Choroid plexus epithelial cell (primary cell): ENCODE results near the gene KLHL24.
A peak's percentile ranks its signal among the peaks of the same experiment; 100 is the strongest.
"Not testable (repeated sequence)": the region's sequence is repeated elsewhere in the genome, so short reads cannot be mapped to it uniquely, and the experiment has no call there.

Experiments
- DNase-seq: peaks from one replicate; pipeline ENCODE4 v3.0.0-alpha.2; 2010; ENCODE audit warnings: low read depth
- H3K4me3 ChIP-seq: 2 replicates; pipeline ENCODE4 v1.5.1; 2011; ENCODE audit warnings: low read depth, mild to moderate bottlenecking, control low read depth, low read length, moderate library complexity
- CTCF ChIP-seq: conservative IDR thresholded peaks from 2 replicates; pipeline ENCODE4 v1.5.1; 2011; ENCODE audit warnings: low read depth, mild to moderate bottlenecking, control low read depth, inconsistent platforms, low read length, moderate library complexity

The KLHL24 gene

GRCh38 chr3:183637106-183637486 lies 1.7 kb downstream of the KLHL24 start:
- no peak for TF ChIP-seq CTCF
- DNase-seq: no peak
- H3K4me3 ChIP-seq: peak overlapping the region; percentile 96

- not testable (repeated sequence) for DNase-seq, H3K4me3 ChIP-seq
These were observed 2.2 kb downstream of the KLHL24 start for GRCh38 chr3:183637633-183638032.

- no peak overlapping the region for H3K4me3 ChIP-seq
- no peak for TF ChIP-seq CTCF
- DNase-seq: peak; percentile 23
These were observed 2.9 kb downstream of the KLHL24 start for GRCh38 chr3:183638101-183638852.

- not testable (repeated sequence) for DNase-seq
These were observed 5.2 kb downstream of the KLHL24 start for GRCh38 chr3:183640635-183641034.

GRCh38 chr3:183641882-183642281 lies 6.5 kb downstream of the KLHL24 start:
- no peak overlapping the region for H3K4me3 ChIP-seq
- no peak for TF ChIP-seq CTCF
- no peak for DNase-seq

More at GRCh38 chr3:183640635-183641034, 5.2 kb downstream of the KLHL24 start:
- H3K4me3 ChIP-seq: not testable (repeated sequence)

GRCh38 chr3:183644244-183644643 lies 8.8 kb downstream of the KLHL24 start:
- no peak for TF ChIP-seq CTCF
- no peak for DNase-seq
- H3K4me3 ChIP-seq: no peak overlapping the region

- no peak for TF ChIP-seq CTCF
- H3K4me3 ChIP-seq: no peak overlapping the region
- DNase-seq: no peak
These were observed 9.8 kb downstream of the KLHL24 start for GRCh38 chr3:183645254-183645653.

GRCh38 chr3:183650554-183650953 lies 15.1 kb downstream of the KLHL24 start:
- DNase-seq: peak; percentile 87
- no peak overlapping the region for H3K4me3 ChIP-seq
- TF ChIP-seq CTCF: no peak
